ENCODE results near the gene EDN2. TPM values are rescaled to one million over a fixed set of nuclear protein-coding genes. Genes with fewer than 3 reads are reported as not detected.
A peak's percentile ranks its signal among the peaks of the same experiment; 100 is the strongest.

Gene EDN2
- total RNA-seq, 4 donors from 2014 or later, result 0.78 to 3.1 TPM; not detected in 2

GRCh38 chr1:41431490-41432350 lies 52.8 kb downstream of the EDN2 start:
- no peak overlapping the region for H3K4me3 ChIP-seq
- peak overlapping the region in 2 of 4 donors; percentile 66 to 77 for H3K27ac ChIP-seq
- no peak for DNase-seq (ENCODE audit: low spot score in 2 of 2)
- no peak for TF ChIP-seq EP300 (IDR thresholded peaks at IDR 0.05)
- no peaks in the 10 kb centered on the region for H3K9me3 ChIP-seq
- H3K36me3 ChIP-seq, result no peaks in the 10 kb centered on the region
- 72 to 79% methylated on average over 20 of the region's 20 CpGs for WGBS, 2 donors
- peaks cover 0 to 74% (median 26%) of the 10 kb centered on the region in 4 donors for H3K4me1 ChIP-seq
- peaks cover 0 to 4% of the 10 kb centered on the region in 2 donors for H3K27me3 ChIP-seq

GRCh38 chr1:41430582-41430981 lies 53.9 kb downstream of the EDN2 start:
- Histone ChIP-seq H3K9me3 (no peaks in the 10 kb centered on the region), H3K4me1 (peaks cover 0 to 75% (median 26%) of the 10 kb centered on the region in 4 donors), H3K27ac (no peak overlapping the region), H3K4me3 (no peak overlapping the region), H3K27me3 (no peaks in the 10 kb centered on the region), H3K36me3 (no peaks in the 10 kb centered on the region)
- WGBS, 2 donors, result 76 to 87% methylated on average over 4 of the region's 4 CpGs
- no peak for DNase-seq (ENCODE audit: low spot score in 2 of 2)
- no peak for TF ChIP-seq POLR2A (IDR thresholded peaks at IDR 0.05)
- no peak for TF ChIP-seq CTCF (IDR thresholded peaks at IDR 0.05)

GRCh38 chr1:41430069-41430468 lies 54.4 kb downstream of the EDN2 start:
- H3K4me3 ChIP-seq, result no peak overlapping the region
- no peak for TF ChIP-seq POLR2A (IDR thresholded peaks at IDR 0.05)
- TF ChIP-seq CTCF (IDR thresholded peaks at IDR 0.05), result no peak
- TF ChIP-seq EP300 (IDR thresholded peaks at IDR 0.05), result no peak
- no peaks in the 10 kb centered on the region for H3K27me3 ChIP-seq
- H3K4me1 ChIP-seq, result peaks cover 0 to 71% (median 26%) of the 10 kb centered on the region in 4 donors
- no peaks in the 10 kb centered on the region for H3K9me3 ChIP-seq
- H3K36me3 ChIP-seq, result no peaks in the 10 kb centered on the region
- no peak for DNase-seq (ENCODE audit: low spot score in 2 of 2)
- no peak overlapping the region for H3K27ac ChIP-seq
- WGBS, 2 donors, result 83 to 85% methylated on average over 4 of the region's 4 CpGs

- WGBS, 2 donors, result 72 to 83% methylated on average over 5 of the region's 5 CpGs
- no peaks in the 10 kb centered on the region for H3K27me3 ChIP-seq
- TF ChIP-seq POLR2A (IDR thresholded peaks at IDR 0.05) (no peak), CTCF (IDR thresholded peaks at IDR 0.05) (no peak), EP300 (IDR thresholded peaks at IDR 0.05) (no peak)
- no peak overlapping the region for H3K4me3 ChIP-seq
- H3K9me3 ChIP-seq, result no peaks in the 10 kb centered on the region
- DNase-seq (ENCODE audit: low spot score in 2 of 2), result no peak
- no peaks in the 10 kb centered on the region for H3K36me3 ChIP-seq
- H3K4me1 ChIP-seq, result peaks cover 0 to 69% (median 26%) of the 10 kb centered on the region in 4 donors
- H3K27ac ChIP-seq, result no peak overlapping the region
Observed at GRCh38 chr1:41429641-41430035, 54.8 kb downstream of the EDN2 start.

Small RNA genes within 50 kb of the gene (small RNA-seq; reads per million reads assigned to genes)
- not detected for gene RNA5SP45

Other genes with a start within 250 kb of the EDN2 start
- 10 to 100 TPM; 30.6 to 72.9 (median 36.3) TPM for gene SCMH1, start 242.4 kb downstream of the EDN2 start, total RNA-seq
- 1 to 10 TPM in 2 of 4 donors, under 1 TPM in 2; 0.44 to 4.4 (median 1.7) TPM for gene FOXO6, start 123.2 kb downstream of the EDN2 start, total RNA-seq

All from tibial nerve (tissue), 4 donors.